Dermis blood vessel endothelial cell (primary cell): ENCODE results near the gene DUOX1. TPM values are rescaled to one million over a fixed set of nuclear protein-coding genes. Genes with fewer than 3 reads are reported as not detected.
"Not testable (repeated sequence)": the region's sequence is repeated elsewhere in the genome, so short reads cannot be mapped to it uniquely, and the experiment has no call there.

Experiments used
- DNase-seq: peaks from one replicate; pipeline ENCODE4 v3.0.0; 2010
- total RNA-seq: library from RNA; depleted of rRNA; stranded (reverse); fragments of >200 nt; gene quantifications from 2 replicates; pipeline ENCODE4 v1.2.3, GENCODE V29; 2014

Gene DUOX1
- total RNA-seq: not detected in 2 replicates

GRCh38 chr15:45129651-45130129 lies at the start of gene DUOX1, which contains the start of gene DUOXA1:
Gene DUOX1 (plus strand): TSS chr15:45129994. CDS start chr15:45131967, 1,973 bp downstream.
Gene DUOXA1 (minus strand): TSS chr15:45129879. CDS start chr15:45123014, 6,865 bp downstream.
- DNase-seq: no peak

- DNase-seq: not testable (repeated sequence)
These were observed 49.2 kb upstream of the DUOX1 start for GRCh38 chr15:45080593-45080992.

DNA sequence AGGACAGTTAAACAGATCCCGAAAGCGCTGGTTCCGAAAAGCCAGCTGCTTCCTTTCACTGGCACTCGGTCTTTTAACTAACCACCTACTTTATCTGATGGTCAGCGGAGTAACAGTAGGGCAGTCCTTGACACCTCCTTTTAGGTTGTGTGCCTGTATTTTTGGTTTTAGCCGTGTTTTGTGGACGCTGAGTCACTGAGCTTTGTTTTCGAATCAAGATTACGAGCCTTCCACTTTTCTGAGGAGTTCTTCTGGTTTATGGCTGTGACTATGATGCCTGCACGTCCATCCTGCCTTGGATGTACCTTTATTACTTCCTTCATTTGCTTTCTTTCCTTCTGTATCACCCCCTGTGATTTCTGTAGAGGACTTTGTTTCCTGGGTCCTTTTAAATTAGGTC lies 47.4 kb upstream of the DUOX1 start:
- DNase-seq: not testable (repeated sequence)

DNA sequence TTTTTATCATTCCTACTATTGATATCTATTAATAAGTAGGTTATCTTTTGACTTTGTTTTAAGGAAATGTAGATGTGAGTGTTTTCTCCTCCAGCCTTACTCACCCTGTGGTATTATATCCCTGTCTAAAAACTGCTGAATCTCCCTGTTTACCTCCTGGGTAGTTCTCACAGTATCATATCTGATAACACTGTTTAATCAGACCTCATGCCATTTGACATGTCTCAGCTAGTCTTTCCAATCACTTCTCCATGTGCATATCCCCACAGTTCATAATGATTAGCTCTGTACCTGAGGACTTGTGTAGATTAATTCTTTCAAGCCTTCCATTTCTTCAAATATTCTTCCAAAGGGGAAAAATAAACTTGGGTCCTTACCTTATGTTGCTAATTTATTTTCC lies 46.6 kb upstream of the DUOX1 start:
- DNase-seq: no peak

DNA sequence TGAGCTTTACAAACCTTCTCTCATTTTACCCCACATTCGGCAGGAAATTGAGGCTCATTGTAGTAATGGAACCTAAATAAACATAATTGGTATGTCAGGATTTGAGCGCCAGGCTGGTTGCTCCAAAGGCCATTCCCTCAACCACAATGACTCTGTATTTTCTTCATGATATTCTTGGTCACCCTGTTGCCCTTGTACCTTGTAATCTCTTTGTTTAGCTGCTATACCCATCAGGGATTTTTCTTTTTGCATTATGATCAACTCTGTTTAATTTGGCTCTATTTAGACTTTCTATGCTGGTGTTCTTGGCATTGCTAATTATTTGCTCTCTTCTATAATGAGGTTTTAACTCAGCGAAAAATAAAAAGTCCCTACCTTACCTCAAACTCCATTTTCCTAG lies 45.6 kb upstream of the DUOX1 start:
- DNase-seq: no peak

DNA sequence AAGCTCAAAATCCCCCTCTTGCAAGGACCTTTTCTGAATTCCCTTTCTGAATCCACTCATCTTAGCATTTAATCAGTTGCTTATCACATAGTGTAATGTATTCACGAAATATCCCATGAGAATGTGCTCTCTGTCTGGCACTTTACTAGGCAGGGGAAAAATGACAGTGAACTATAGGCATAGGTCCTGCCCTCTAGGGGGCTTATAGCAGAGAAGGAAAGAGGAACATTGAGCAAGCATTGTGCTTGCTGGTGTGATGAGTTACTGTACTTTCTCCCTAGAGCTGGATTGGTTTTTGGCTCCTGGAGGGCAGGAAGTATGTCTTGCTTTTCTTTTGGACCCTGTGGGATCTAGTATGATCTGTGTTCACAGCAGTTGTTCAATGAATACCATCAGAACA lies 42.3 kb upstream of the DUOX1 start:
- DNase-seq: no peak

DNA sequence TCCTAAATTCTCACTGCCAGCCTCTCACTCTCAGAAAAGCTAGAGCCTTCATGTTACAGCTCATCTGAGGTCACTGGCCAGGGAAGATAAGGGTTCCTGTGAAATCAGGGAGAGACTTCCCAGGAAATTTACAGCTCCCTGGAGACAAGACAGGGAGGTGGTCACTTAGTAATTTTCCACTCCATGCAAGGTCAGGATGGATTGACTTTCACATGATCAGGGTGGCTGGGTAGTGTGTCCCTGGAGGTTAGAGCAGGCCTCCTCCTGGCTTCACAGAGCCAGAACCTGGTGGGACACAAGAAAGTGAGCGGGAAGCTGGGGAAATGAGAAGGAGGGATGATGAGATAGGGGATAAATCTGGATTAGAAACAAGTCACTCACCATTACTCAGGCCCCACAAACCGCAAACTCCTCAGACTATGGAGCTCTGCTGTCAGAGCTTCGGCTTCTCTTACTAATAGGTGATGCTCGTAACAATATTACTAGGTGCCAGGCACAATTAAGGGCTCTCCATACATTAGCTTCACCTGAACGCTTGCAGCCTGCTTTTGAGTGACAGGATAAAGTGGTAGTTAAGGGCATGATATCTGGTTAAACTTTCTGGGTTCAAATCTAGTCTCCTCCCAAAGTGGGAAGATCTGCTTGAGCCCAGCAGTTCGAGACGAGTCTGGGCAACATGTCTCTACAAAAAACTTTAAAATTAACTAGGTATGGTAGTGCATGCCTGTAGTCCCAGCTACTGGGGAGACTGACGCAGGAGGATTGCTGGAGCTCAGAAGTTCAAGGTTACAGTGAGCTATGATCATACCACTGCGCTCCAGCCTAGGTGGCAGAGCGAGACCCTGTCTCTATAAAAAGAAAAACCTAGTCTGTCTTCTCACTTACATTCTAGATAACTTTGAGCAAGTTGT lies 40.7 kb upstream of the DUOX1 start:
- DNase-seq: no peak

DNA sequence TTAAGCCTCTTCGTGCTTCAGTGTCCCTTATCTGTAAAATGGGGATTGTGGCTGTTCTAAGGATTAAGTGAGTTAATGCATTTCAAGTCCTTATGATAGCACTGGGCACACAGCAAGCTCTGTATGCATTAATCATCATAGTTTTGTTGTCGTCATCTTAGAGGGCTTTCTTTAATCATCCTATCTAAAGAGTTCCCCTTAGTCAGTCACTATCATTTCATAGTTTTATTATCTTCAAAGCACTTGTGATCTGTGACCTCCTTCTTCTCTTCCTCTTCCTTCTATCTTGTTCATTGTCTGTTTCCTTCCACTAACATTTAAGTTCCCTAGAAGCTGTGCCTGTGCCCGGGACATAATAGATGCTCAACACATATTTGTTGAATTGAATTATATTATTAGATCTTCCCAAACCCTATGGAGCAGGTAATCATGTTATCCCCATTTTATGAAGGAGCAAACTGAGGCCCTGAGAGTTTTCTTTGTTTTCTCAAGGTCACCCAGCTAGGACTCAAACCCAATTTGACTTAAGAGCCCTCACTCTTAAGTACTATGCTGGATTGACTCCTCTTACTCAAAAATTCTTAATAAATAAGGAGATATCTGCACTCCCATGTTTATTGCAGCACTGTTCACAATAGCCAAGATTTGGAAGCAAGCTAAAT lies 40.0 kb upstream of the DUOX1 start:
- no peak for DNase-seq

DNA sequence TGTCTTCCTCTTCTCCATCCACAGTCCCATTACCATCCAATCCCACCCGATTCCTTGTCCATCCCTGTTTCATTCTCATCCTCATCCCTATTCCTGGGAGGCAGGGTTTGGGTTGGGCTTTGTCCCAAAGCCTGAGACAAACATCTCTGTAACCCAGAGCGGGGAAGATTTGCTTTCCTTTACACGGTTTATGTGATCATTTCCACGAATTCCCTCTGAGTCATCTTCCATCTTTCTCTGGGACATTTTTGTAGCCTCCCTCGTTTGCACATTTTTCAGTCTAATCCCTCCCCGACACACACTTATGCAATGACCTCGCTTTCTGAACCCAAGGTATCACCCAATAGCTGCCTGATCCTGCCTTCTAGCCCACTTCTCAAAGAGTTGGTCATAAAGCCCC lies 38.6 kb upstream of the DUOX1 start:
- no peak for DNase-seq

GRCh38 chr15:45091576-45091975 lies 38.2 kb upstream of the DUOX1 start:
- DNase-seq: no peak

GRCh38 chr15:45093013-45093412 lies 36.8 kb upstream of the DUOX1 start:
- no peak for DNase-seq

DNA sequence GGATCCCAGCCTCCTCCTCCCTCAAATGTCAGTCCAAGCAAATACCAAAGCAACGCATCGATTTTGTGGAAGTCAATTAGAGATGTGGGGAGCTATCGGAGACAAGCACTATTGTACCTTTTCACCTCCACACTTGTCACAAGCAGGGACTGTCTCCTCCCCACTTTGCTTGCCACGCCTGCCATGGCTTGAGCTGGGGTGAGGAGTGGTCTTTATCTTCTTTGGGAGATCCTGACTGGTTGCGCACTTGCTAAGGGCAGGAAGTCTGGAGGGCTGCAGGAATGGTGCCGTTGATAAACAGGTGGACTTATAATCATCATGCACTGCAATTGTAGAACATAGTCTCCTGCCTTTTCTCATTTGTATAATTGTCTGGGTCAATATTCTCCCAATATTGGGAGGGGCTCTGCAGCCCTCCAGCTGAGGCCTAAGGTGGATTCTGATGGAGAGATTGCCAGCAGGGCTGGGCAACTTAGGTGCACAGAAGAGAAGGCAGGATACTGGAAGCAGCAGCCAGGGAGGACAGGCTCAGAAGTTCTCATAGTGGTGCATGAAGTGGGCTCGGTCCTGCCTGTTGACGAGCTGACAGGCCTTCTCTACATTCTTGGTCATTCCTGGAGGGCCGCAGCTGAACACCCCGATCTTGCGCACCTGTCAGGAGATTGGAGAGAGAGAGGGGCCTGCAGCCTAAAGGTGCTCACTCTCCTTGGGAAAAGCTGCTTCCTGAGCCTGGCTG lies 36.0 kb upstream of the DUOX1 start:
- no peak for DNase-seq

DNA sequence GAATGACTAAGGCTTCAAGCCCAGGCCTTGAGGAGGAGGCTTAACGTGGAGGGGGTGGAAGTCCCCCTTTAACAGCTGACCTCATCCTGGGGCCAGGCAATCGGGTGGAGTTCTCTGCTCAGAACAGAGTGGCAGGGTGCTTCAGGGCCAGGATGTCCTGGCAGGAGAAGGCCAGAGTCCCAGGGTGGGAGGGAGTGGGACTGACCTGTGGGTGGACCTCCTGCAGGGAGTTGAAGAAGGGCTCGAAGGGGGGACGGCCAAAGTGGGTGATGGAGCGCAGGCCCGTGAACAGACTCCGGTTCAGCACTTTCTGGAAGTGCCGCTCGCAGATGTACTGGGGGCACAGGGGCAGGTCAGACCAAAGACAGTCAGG lies 35.5 kb upstream of the DUOX1 start:
- DNase-seq: no peak

DNA sequence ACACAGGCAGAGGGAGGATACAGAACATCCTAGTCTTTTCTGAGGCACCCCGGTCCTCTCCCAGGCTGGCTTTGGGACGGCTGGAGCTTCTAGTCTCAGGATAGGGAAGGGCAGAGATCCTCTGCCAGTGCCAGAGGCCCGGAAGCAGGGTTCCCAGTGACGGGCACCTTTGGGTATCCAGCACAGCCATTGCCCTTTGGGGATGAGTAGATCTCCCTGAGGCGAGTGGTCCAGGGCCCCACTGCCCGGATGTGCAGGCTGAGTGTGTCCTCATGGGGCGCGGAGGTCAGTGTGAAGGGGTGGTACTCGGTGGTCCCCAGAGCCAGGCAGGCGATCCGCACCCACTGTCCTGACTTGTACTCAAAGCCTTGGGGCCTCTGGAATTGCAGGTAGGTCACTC lies 34.1 kb upstream of the DUOX1 start:
- DNase-seq: no peak

- DNase-seq: no peak
These were observed 32.3 kb upstream of the DUOX1 start for GRCh38 chr15:45097466-45097865.

- DNase-seq: no peak
These were observed 30.1 kb upstream of the DUOX1 start for GRCh38 chr15:45099549-45100165.

DNA sequence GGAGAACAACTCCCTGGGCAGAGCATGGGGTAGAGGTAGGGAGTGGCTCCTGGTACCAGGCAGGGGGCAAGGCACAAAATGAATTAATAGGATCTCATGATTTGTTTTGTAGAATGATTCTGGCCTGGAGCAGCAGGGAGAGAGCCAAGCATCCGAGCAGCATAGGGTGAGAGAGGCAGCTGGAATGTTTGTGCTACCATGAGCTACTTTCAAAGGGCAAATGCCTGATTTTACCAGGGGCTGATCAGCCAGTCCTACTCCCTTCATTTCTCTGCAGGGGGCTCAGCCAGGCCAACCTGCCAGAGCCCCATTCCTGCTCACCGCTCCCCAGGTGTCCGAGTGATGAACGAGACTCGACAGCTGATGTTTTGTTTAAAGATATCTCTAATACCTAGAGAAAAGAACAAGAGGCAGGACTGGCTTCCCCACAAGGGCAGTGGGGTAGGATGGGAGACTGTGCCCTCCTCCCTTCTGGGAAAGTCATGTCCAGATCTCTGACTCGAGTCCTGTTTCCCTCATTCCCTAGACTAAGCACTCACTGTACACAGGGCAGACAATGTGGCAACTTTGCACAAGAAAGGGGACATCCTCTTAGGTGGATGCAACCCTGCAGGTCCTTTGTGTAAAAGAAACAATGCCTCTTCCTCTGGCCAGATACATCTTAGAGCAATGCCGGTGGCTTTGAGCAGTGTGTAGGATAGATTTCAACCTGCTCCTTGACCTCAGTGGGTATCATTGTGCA lies 28.7 kb upstream of the DUOX1 start:
- no peak for DNase-seq

GRCh38 chr15:45101749-45102148 lies 28.0 kb upstream of the DUOX1 start:
- no peak for DNase-seq

GRCh38 chr15:45102226-45102625 lies 27.6 kb upstream of the DUOX1 start:
- DNase-seq: no peak

GRCh38 chr15:45104170-45104569 lies 25.6 kb upstream of the DUOX1 start:
- DNase-seq: not testable (repeated sequence)

GRCh38 chr15:45105586-45105985 lies 24.2 kb upstream of the DUOX1 start:
- DNase-seq: no peak
